H1 (cell line): ENCODE results near the gene SPEF1. TPM values are rescaled to one million over a fixed set of nuclear protein-coding genes. Genes with fewer than 3 reads are reported as not detected.

Source experiments
- CTCF ChIA-PET: fragments of 300-600 bp; sonication (Branson Sonifier 250); formaldehyde crosslinking; loops from one replicate; lab custom pipeline; 2021; ENCODE audit not compliant: partially characterized antibody; lab: Charles Lee
- POLR2A ChIA-PET: fragments of 300-600 bp; sonication (Branson Sonifier 250); formaldehyde crosslinking; loops from one replicate; lab custom pipeline; 2021; ENCODE audit warnings: inconsistent platforms; ENCODE audit not compliant: partially characterized antibody; lab: Charles Lee
- DNase-seq, 2 experiments: peaks; one replicate each; pipeline versions ENCODE4 v3.0.0 to v3.0.0-alpha.2; 2010 to 2022; ENCODE audit warnings: low spot score in 2 of 2, low read depth in 1 of 2, mixed read lengths in 1 of 2
- FAIRE-seq: peaks from 2 replicates; lab custom pipeline; 2011; peaks lifted over from hg19 to GRCh38; lab: Jason Lieb, UNC
- H2AFZ ChIP-seq: 2 replicates; pipeline ENCODE4 v1.8.1; 2012; ENCODE audit warnings: low read length, inconsistent platforms
- H2AK5ac ChIP-seq: 2 replicates; pipeline ENCODE4 v1.6.1; 2013; ENCODE audit warnings: low read depth, low read length
- H2BK120ac ChIP-seq: replicated peaks from 2 replicates; pipeline ENCODE3; 2013; ENCODE audit warnings: low read depth, low read length, inconsistent platforms
- H2BK12ac ChIP-seq: 2 replicates; pipeline ENCODE4 v1.6.1; 2013; ENCODE audit warnings: low read depth, low read length
- H2BK15ac ChIP-seq: 2 replicates; pipeline ENCODE4 v1.6.1; 2013; ENCODE audit warnings: low read length
- H2BK20ac ChIP-seq: 2 replicates; pipeline ENCODE4 v1.6.1; 2013; ENCODE audit warnings: low read length
- H2BK5ac ChIP-seq: 2 replicates; pipeline ENCODE4 v1.6.1; 2013; ENCODE audit warnings: low read depth, low read length
- H3K14ac ChIP-seq: 2 replicates; pipeline ENCODE4 v1.6.1; 2013; ENCODE audit warnings: inconsistent platforms; ENCODE audit not compliant: insufficient read length
- H3K18ac ChIP-seq: 2 replicates; pipeline ENCODE4 v1.6.1; 2013; ENCODE audit warnings: low read length; ENCODE audit errors: extremely low read depth
- H3K23ac ChIP-seq: 2 replicates; pipeline ENCODE4 v1.6.1; 2013; ENCODE audit warnings: inconsistent platforms; ENCODE audit not compliant: insufficient read length
- H3K23me2 ChIP-seq: 2 replicates; pipeline ENCODE4 v1.6.1; 2013; ENCODE audit warnings: low read depth, low read length
- H3K27ac ChIP-seq: 2 replicates; pipeline ENCODE4 v1.6.1; 2011; ENCODE audit warnings: low read depth, low read length, inconsistent platforms
- H3K27me3 ChIP-seq, 4 experiments: replicated peaks in 1 of 4; 1 replicate in 1 of 4; 2 replicates in 3 of 4; pipeline versions ENCODE4 v1.6.1 to v1.8.1; 2011 to 2013; ENCODE audit warnings: low read length in 3 of 4, mild to moderate bottlenecking in 3 of 4, inconsistent platforms in 2 of 4, mixed read lengths in 2 of 4, moderate library complexity in 1 of 4; ENCODE audit not compliant: control insufficient read depth in 3 of 4, insufficient read depth in 3 of 4; ENCODE audit errors: extremely low read depth in 1 of 4
- H3K36me3 ChIP-seq, 4 experiments: 2 replicates each; pipeline versions ENCODE4 v1.6.1 to v1.8.1; 2011 to 2013; ENCODE audit warnings: mild to moderate bottlenecking in 4 of 4, low read length in 3 of 4, moderate library complexity in 2 of 4, control low read depth in 1 of 4, inconsistent platforms in 1 of 4; ENCODE audit not compliant: insufficient read depth in 4 of 4, control insufficient read depth in 2 of 4
- H3K4ac ChIP-seq: replicated peaks from 2 replicates; pipeline ENCODE3; 2013; ENCODE audit warnings: low read length, low read depth, mixed read lengths, inconsistent platforms; ENCODE audit not compliant: insufficient read length
- H3K4me1 ChIP-seq, 4 experiments: replicated peaks in 1 of 4; 1 replicate in 1 of 4; 2 replicates in 3 of 4; pipeline versions ENCODE4 v1.6.1 to v1.8.1; 2011 to 2013; ENCODE audit warnings: low read length in 3 of 4, inconsistent platforms in 2 of 4, mixed read lengths in 1 of 4; ENCODE audit not compliant: insufficient read depth in 4 of 4, control insufficient read depth in 3 of 4
- H3K4me2 ChIP-seq, 2 experiments: 2 replicates each; pipeline versions ENCODE4 v1.6.1 to v1.8.1; 2011 to 2013; ENCODE audit warnings: low read depth in 2 of 2, low read length in 2 of 2, control low read depth in 1 of 2, inconsistent platforms in 1 of 2, mild to moderate bottlenecking in 1 of 2; ENCODE audit not compliant: insufficient read depth in 1 of 2
- H3K4me3 ChIP-seq, 4 experiments: fragments of 200-600, 300-600 bp in 1 of 4; sonication (generic), shearing (Covaris generic), sonication (Bioruptor Twin) in 1 of 4; 2 replicates each; pipeline versions ENCODE4 v1.5.1 to v1.8.1; 2011 to 2016; ENCODE audit warnings: low read length in 4 of 4, low read depth in 3 of 4, control low read depth in 2 of 4, inconsistent platforms in 2 of 4, mild to moderate bottlenecking in 2 of 4, mixed read lengths in 1 of 4, moderate library complexity in 1 of 4; ENCODE audit not compliant: insufficient read depth in 2 of 4; ENCODE audit errors: extremely low read depth in 1 of 4
- H3K56ac ChIP-seq: replicated peaks from 2 replicates; pipeline ENCODE3; 2013; ENCODE audit warnings: low read depth, mild to moderate bottlenecking, mixed read lengths, low read length, inconsistent platforms; ENCODE audit not compliant: insufficient read length
- H3K79me1 ChIP-seq: 2 replicates; pipeline ENCODE4 v1.6.1; 2013; ENCODE audit warnings: low read depth, low read length, control low read depth
- H3K79me2 ChIP-seq, 2 experiments: 2 replicates each; pipeline versions ENCODE4 v1.6.1 to v1.8.1; 2012 to 2013; ENCODE audit warnings: low read length in 2 of 2, mild to moderate bottlenecking in 2 of 2, inconsistent platforms in 1 of 2; ENCODE audit not compliant: insufficient read depth in 2 of 2, control insufficient read depth in 1 of 2
- H3K9ac ChIP-seq, 4 experiments: replicated peaks in 1 of 4; 1 replicate in 1 of 4; 2 replicates in 3 of 4; pipeline versions ENCODE4 v1.6.1 to v1.8.1; 2011 to 2013; ENCODE audit warnings: low read depth in 3 of 4, low read length in 3 of 4, control low read depth in 2 of 4, mild to moderate bottlenecking in 2 of 4, moderate library complexity in 2 of 4, inconsistent platforms in 1 of 4; ENCODE audit errors: extremely low read depth in 1 of 4
- H3K9me3 ChIP-seq, 2 experiments: 2 replicates each; pipeline versions ENCODE4 v1.6.1 to v1.8.1; 2012 to 2013; ENCODE audit warnings: mild to moderate bottlenecking in 2 of 2, moderate library complexity in 2 of 2, control low read depth in 1 of 2, inconsistent platforms in 1 of 2, low read depth in 1 of 2, low read length in 1 of 2, mixed read lengths in 1 of 2; ENCODE audit not compliant: insufficient read depth in 2 of 2
- H4K20me1 ChIP-seq, 2 experiments: replicated peaks in 1 of 2; 2 replicates each; pipeline versions ENCODE3 to v1.8.1; 2011 to 2013; ENCODE audit warnings: inconsistent platforms in 2 of 2, low read length in 2 of 2, mild to moderate bottlenecking in 1 of 2; ENCODE audit not compliant: insufficient read depth in 2 of 2, control insufficient read depth in 1 of 2
- H4K5ac ChIP-seq: 2 replicates; pipeline ENCODE4 v1.6.1; 2013; ENCODE audit warnings: low read length, low read depth, mixed read lengths, inconsistent platforms; ENCODE audit not compliant: insufficient read length
- H4K8ac ChIP-seq: 2 replicates; pipeline ENCODE4 v1.8.0; 2013; ENCODE audit warnings: mild to moderate bottlenecking, moderate library complexity, low read length, inconsistent platforms; ENCODE audit not compliant: insufficient read depth; ENCODE audit errors: extremely low read depth
- H4K91ac ChIP-seq: replicated peaks from 2 replicates; pipeline ENCODE3; 2013; ENCODE audit warnings: low read length, mixed read lengths, inconsistent platforms; ENCODE audit not compliant: insufficient read length
- ASH2L ChIP-seq: fragments of 200-600, 300-600 bp; sonication (generic); IDR thresholded peaks from one replicate; pipeline ENCODE4 v1.7.1; 2017; ENCODE audit warnings: low read length
- BACH1 ChIP-seq: IDR thresholded peaks from 2 replicates; pipeline ENCODE4 v1.6.1; 2012; ENCODE audit warnings: low read length, improper control_type of control experiment
- MAX ChIP-seq: IDR thresholded peaks from 2 replicates; pipeline ENCODE4 v1.6.1; 2012; ENCODE audit warnings: inconsistent platforms
- RXRA ChIP-seq: IDR thresholded peaks from 2 replicates; pipeline ENCODE4 v1.6.1; 2011; ENCODE audit warnings: low read depth, mild to moderate bottlenecking, low read length, moderate library complexity; ENCODE audit not compliant: insufficient read depth
- SAP30 ChIP-seq: fragments of 300-600 bp; sonication (generic); IDR thresholded peaks from 2 replicates; pipeline ENCODE4 v1.7.1; 2012; ENCODE audit warnings: low read length, moderate library complexity, mild to moderate bottlenecking, inconsistent platforms; ENCODE audit not compliant: insufficient read depth, insufficient replicate concordance
- SIN3A ChIP-seq, 2 experiments: IDR thresholded peaks in 1 of 2; conservative IDR thresholded peaks in 1 of 2; 2 replicates each; pipeline ENCODE4 v1.6.1; 2011 to 2012; ENCODE audit warnings: low read length in 2 of 2, improper control_type of control experiment in 1 of 2, low read depth in 1 of 2, mild to moderate bottlenecking in 1 of 2
- SIRT6 ChIP-seq: IDR thresholded peaks from one replicate; pipeline ENCODE4 v1.7.1; 2012; ENCODE audit warnings: low read length, inconsistent platforms
- SP1 ChIP-seq: IDR thresholded peaks from 2 replicates; pipeline ENCODE4 v1.6.1; 2011; ENCODE audit warnings: low read depth, low read length
- WGBS, 2 experiments: shearing (Covaris generic) in 1 of 2; methylation state at CpG; one replicate each; pipeline versions ENCODE4 v1.1.6 to v1.1.7; 2013 to 2015; ENCODE audit warnings: low lambda C conversion rate in 2 of 2, mixed read lengths in 2 of 2, inconsistent platforms in 1 of 2, low coverage in 1 of 2, missing lambda C conversion rate in 1 of 2; ENCODE audit not compliant: insufficient replicate concordance in 2 of 2, insufficient coverage in 1 of 2, insufficient read length in 1 of 2; ENCODE audit errors: extremely low coverage in 1 of 2, missing lambda C conversion rate in 1 of 2; 5-methylcytosine and 5-hydroxymethylcytosine counted together
- long read RNA-seq, 2 experiments: library from RNA in 1 of 2; library from capped mRNA in 1 of 2; stranded (forward); transcript quantifications; one replicate each; pipeline ENCODE4 v2.0.0, GENCODE V29; 2021; ENCODE audit warnings: inconsistent platforms in 1 of 2
- polyA minus RNA-seq, 3 experiments: library from RNA; depleted of rRNA, polyadenylated mRNA; stranded (reverse); fragments of >200 nt; gene quantifications; 1 replicate in 2 of 3; 2 replicates in 1 of 3; pipeline ENCODE4 v1.2.3, GENCODE V29; 2011
- polyA plus RNA-seq, 7 experiments: library from polyadenylated mRNA; depleted of rRNA in 3 of 7; stranded (reverse) in 5 of 7; unstranded in 2 of 7; fragments of >200 nt in 5 of 7; fragments of 200-250 nt in 2 of 7; gene quantifications; 1 replicate in 5 of 7; 2 replicates in 1 of 7; 4 replicates in 1 of 7; pipeline versions ENCODE4 v1.2.1 to v1.2.3, GENCODE V29; 2011 to 2013; ENCODE audit warnings: missing spikeins in 2 of 7, mixed read lengths in 2 of 7
- total RNA-seq: library from RNA; stranded (reverse); fragmentation: NEBNext Ultra II Directional; extraction: Animal tissue kit (Norgen Biotek cat#: 25700); gene quantifications from 2 replicates; pipeline ENCODE4 v1.2.1, GENCODE V29; 2021

Gene SPEF1
- total RNA-seq: 0.65 and 0.71 TPM in 2 replicates
- 0.50 and 0.51 TPM in 2 replicates for polyA plus RNA-seq (2011; rRNA removed)
- 0.78 TPM for polyA plus RNA-seq (2011; cell fraction: cytosol; rRNA removed)
- 0.88 TPM for polyA plus RNA-seq (2011; cell fraction: nucleus; rRNA removed)
- polyA plus RNA-seq (2012, experiment 1 of 2): 0.56 to 0.80 TPM (median 0.68 TPM) in 4 replicates
- 0.64 TPM for polyA plus RNA-seq (2012, experiment 2 of 2)
- 0.43 TPM for polyA plus RNA-seq (2013, experiment 1 of 2)
- 0.37 TPM for polyA plus RNA-seq (2013, experiment 2 of 2)
- 0.37 TPM in 1 of 2 replicates, not detected in the other for polyA minus RNA-seq (2011; rRNA and poly(A)+ RNA removed)
- not detected for polyA minus RNA-seq (2011; cell fraction: cytosol; rRNA and poly(A)+ RNA removed)
- polyA minus RNA-seq (2011; cell fraction: nucleus; rRNA and poly(A)+ RNA removed): 0.50 TPM
- long read RNA-seq, experiment 1, partial matches to known transcripts: 1 of 1 reads
- long read RNA-seq, experiment 1, other reads (novel, unspliced or antisense): 0 of 1 reads
- long read RNA-seq, experiment 2: 0 reads

- no peak within 1 kb of the TSS for H4K91ac ChIP-seq
- WGBS, 2 experiments: 23% methylated on average over 24 of the region's 28 CpGs; no CpG with 5 or more reads in 1 of the 2 experiments
- peaks cover 0 to 23% (median 15%) of the 10 kb centered on the region in 4 experiments; a peak in 6 of 7 replicates for H3K4me1 ChIP-seq
- no peak within 1 kb of the TSS for H2BK12ac ChIP-seq
- H2AFZ ChIP-seq: no peak within 1 kb of the TSS
- no peak within 1 kb of the TSS for H2BK20ac ChIP-seq
- no peaks in the 10 kb centered on the region for H3K9me3 ChIP-seq
- peak within 1 kb of the TSS; percentile 54 to 92 for H3K4me2 ChIP-seq
- no peak within 1 kb of the TSS for H3K18ac ChIP-seq
- H3K23me2 ChIP-seq: peaks cover 20% of the 10 kb centered on the region; the same call in 1 of the 2 replicates
- H4K20me1 ChIP-seq: peaks cover 7 to 11% of the 10 kb centered on the region in 2 experiments
- no peak within 1 kb of the TSS for H2BK120ac ChIP-seq
- H2AK5ac ChIP-seq: no peak within 1 kb of the TSS
- no peak within 1 kb of the TSS for H3K14ac ChIP-seq
- H3K23ac ChIP-seq: no peak within 1 kb of the TSS
- no peak within 1 kb of the TSS for H4K8ac ChIP-seq
- no peak within 1 kb of the TSS for H4K5ac ChIP-seq
- peak; percentile 99 for FAIRE-seq
- peak; percentile 81 to 84 for DNase-seq
- H3K4me3 ChIP-seq: peak within 1 kb of the TSS; percentile 6 to 53 (median 43); a peak in 7 of 8 replicates
- H3K36me3 ChIP-seq: peaks cover 0 to 5% (median 0%) of the 10 kb centered on the region in 4 experiments; a peak in 2 of 8 replicates
- H2BK15ac ChIP-seq: 0 out of 2 replicates have a peak within 1 kb of the TSS, but pooled peaks have one; percentile 81
- H3K27me3 ChIP-seq: peaks cover 0 to 30% (median 26%) of the 10 kb centered on the region in 4 experiments; a peak in 6 of 7 replicates
- peaks cover 0 to 10% of the 10 kb centered on the region in 2 experiments; a peak in 1 of 4 replicates for H3K79me2 ChIP-seq
- ChIA-PET CTCF (interaction anchor here (0.6 to 9.5 kb wide), 16 partner anchors 10 to 303 kb away, joined by 3 to 128 read pairs (median 4); partner anchors contain the start of genes AP5S1 and HSPA12B), POLR2A (interaction anchor here (0.7 to 1.8 kb wide), 6 partner anchors 15 to 48 kb away, joined by 3 to 7 read pairs (median 4); partner anchors contain the start of genes AP5S1 and CDC25B)
- H2BK5ac ChIP-seq: no peak within 1 kb of the TSS
- H3K56ac ChIP-seq: no peak within 1 kb of the TSS
- peaks cover 11% of the 10 kb centered on the region for H3K79me1 ChIP-seq
- H3K27ac ChIP-seq: no peak within 1 kb of the TSS
- H3K4ac ChIP-seq: no peak within 1 kb of the TSS
- H3K9ac ChIP-seq: no peak within 1 kb of the TSS
- TF ChIP-seq SIRT6: no peak
- no peak for TF ChIP-seq SP1
- TF ChIP-seq SIN3A (conservative IDR thresholded peaks at IDR 0.05 in 1 of 2, IDR thresholded peaks at IDR 0.05 in 1 of 2; ENCODE audit: low read depth in 1 of 2, low read length in 2 of 2): peak; percentile 98 to 99
- peak; percentile 95 for TF ChIP-seq SAP30
- no peak for TF ChIP-seq BACH1
- peak; percentile 25; the same call in 1 of the 2 replicates for TF ChIP-seq MAX
- TF ChIP-seq RXRA: no peak
- TF ChIP-seq ASH2L: peak; percentile 24
Measured at GRCh38 chr20:3781153-3781910, at the start of gene SPEF1. SPEF1 (minus strand) TSS chr20:3781448; CDS start chr20:3781287, 161 bp downstream.
